AG04449 (cell line): ENCODE results near the gene HM13.
"Not testable (repeated sequence)": the region's sequence is repeated elsewhere in the genome, so short reads cannot be mapped to it uniquely, and the experiment has no call there.

Experiments
- CTCF ChIA-PET: fragments of 350-600 bp; formaldehyde crosslinking; extraction: SDS; loops from one replicate; lab custom pipeline; 2021; ENCODE audit warnings: antibody characterized with exemption; lab: Yijun Ruan, JAX
- POLR2A ChIA-PET: fragments of 400-600, 350-600 bp; formaldehyde crosslinking; extraction: SDS; loops from one replicate; lab custom pipeline; 2020; ENCODE audit warnings: antibody characterized with exemption, inconsistent platforms; lab: Yijun Ruan, JAX
- DNase-seq: peaks from one replicate; pipeline ENCODE4 v3.0.0-alpha.2; 2010; ENCODE audit warnings: low read depth, low spot score
- H3K4me3 ChIP-seq: 2 replicates; pipeline ENCODE4 v1.5.1; 2011; ENCODE audit warnings: low read depth, mild to moderate bottlenecking, control low read depth, low read length
- TF ChIP-seq, protein P1 (sequence below): IDR thresholded peaks from one replicate; pipeline ENCODE4 v1.5.1; 2011; ENCODE audit warnings: mild to moderate bottlenecking, moderate library complexity, low read length, control low read depth, inconsistent platforms; ENCODE audit not compliant: insufficient read depth; ENCODE audit errors: missing control alignments

The HM13 gene

DNA sequence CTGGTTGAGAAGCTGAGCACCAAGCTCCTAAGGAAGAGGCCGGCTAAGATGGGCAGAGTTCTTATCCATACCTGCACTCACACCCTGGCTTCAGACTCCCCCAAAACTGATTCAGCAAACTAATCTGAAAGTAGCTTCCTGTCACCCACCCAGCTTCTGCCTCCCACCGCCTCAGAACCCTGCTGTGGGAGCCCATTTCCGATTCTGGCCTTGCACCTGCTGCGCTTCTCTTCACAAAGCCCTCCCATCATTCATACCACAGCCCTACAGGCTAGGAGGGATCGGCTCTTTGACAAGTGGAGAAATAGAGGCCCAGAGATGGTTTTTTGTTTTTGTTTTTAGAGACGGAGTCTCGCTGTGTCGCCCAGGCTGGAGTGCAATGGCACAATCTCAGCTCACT lies 28.7 kb downstream of the HM13 start:
- ChIA-PET CTCF (interaction anchor here (0.9 to 18.2 kb wide), 7 partner anchors 8 to 69 kb away, joined by 3 to 340 read pairs (median 7); partner anchors contain the start of gene HM13), POLR2A (no interaction called here)
- DNase-seq, result no peak
- H3K4me3 ChIP-seq, result no peak overlapping the region
- TF ChIP-seq, protein P1, sequence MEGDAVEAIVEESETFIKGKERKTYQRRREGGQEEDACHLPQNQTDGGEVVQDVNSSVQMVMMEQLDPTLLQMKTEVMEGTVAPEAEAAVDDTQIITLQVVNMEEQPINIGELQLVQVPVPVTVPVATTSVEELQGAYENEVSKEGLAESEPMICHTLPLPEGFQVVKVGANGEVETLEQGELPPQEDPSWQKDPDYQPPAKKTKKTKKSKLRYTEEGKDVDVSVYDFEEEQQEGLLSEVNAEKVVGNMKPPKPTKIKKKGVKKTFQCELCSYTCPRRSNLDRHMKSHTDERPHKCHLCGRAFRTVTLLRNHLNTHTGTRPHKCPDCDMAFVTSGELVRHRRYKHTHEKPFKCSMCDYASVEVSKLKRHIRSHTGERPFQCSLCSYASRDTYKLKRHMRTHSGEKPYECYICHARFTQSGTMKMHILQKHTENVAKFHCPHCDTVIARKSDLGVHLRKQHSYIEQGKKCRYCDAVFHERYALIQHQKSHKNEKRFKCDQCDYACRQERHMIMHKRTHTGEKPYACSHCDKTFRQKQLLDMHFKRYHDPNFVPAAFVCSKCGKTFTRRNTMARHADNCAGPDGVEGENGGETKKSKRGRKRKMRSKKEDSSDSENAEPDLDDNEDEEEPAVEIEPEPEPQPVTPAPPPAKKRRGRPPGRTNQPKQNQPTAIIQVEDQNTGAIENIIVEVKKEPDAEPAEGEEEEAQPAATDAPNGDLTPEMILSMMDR, result no peak

DNA sequence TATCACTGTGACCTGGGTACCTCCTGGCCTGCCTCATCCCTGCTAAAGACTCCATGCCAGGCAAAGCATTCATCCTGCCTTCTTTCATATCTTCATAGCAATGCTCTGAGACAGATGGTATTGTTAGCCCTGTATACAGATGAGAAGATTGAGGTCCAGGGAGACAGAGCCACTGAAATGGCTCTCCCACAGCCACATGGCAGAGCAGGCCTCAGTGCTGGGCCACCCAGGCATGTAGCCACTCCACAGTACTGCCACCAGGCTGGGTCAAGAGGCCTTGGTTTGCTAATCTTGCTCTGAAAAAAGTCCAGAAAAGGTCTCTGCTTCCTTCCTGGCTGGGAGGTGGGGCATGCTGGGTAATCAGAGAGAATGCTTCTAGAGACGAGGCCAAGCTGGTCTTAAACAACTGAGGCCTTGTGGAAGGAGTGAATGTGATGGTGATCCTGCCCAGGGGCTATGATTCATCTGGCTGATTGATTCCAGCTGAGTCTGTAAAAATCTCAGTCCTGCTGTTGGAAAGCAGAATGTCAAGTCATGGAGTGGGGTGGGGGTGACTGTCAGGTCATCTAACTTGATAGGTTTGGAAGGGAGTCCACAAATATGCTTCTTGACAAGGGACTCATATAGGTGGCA lies 29.8 kb downstream of the HM13 start:
- TF ChIP-seq, protein P1, result no peak
- no peak overlapping the region for H3K4me3 ChIP-seq
- DNase-seq, result peak; percentile 93
- ChIA-PET CTCF (interaction anchor here (0.7 to 18.2 kb wide), 4 partner anchors 10 to 68 kb away, joined by 3 to 340 read pairs (median 8); partner anchors contain the start of gene HM13), POLR2A (interaction anchor here (0.6 to 1.5 kb wide), 4 partner anchors 23 to 523 kb away, joined by 3 to 7 read pairs (median 4); partner anchors contain the start of gene ID1)

DNA sequence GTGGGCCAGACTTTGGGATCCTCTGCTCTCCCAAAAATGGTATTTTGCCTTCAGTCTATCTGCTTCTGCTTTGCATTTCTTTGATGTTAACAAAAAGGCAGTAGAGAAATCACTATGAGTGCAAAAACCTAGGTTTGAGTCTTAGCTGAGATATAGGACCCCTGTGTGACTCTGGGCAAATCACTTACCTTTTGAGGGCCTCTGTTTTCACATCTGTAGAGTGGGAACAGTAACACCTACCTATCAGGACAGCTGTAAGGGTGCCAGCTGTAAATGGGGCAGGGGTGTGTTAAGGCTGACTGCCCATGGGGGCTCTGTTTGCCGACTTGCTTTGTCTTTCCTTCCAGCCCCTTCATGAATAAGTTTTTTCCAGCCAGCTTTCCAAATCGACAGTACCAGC lies 30.4 kb downstream of the HM13 start:
- H3K4me3 ChIP-seq, result no peak overlapping the region
- TF ChIP-seq, protein P1, result no peak
- DNase-seq, result no peak
- CTCF ChIA-PET, result interaction anchor here (0.7 to 18.2 kb wide), 6 partner anchors 9 to 68 kb away, joined by 3 to 340 read pairs (median 4); partner anchors contain the start of gene HM13
- POLR2A ChIA-PET, result interaction anchor here (0.6 to 1.5 kb wide), 3 partner anchors 24 to 522 kb away, joined by 3 to 7 read pairs (median 3); no protein-coding TSS in a partner anchor

DNA sequence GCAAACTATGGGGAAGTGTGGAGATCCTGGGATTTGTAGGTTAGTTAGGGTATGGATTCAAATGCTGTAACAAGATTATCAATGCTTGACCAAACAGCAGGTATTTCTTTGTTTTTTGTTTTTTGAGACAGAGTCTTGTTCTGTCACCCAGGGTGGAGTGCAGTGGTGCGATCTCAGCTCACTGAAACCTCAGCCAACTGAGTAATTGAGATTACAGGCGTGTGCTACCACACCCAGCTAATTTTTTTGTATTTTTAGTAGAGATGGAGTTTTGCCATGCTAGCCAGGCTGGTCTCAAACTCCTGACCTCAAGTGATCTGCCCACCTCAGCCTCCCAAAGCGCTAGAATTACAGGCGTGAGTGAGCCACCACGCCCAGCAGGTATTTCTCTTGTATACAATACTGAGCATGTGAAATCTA lies 31.4 kb downstream of the HM13 start:
- H3K4me3 ChIP-seq, DNase-seq: not testable (repeated sequence)
- ChIA-PET POLR2A (interaction anchor here (0.6 kb wide), 1 partner anchor 22 kb away, joined by 3 read pairs; no protein-coding TSS in a partner anchor), CTCF (interaction anchor here (1.1 to 18.2 kb wide), 3 partner anchors 14 to 67 kb away, joined by 3 to 340 read pairs (median 12); no protein-coding TSS in a partner anchor)

DNA sequence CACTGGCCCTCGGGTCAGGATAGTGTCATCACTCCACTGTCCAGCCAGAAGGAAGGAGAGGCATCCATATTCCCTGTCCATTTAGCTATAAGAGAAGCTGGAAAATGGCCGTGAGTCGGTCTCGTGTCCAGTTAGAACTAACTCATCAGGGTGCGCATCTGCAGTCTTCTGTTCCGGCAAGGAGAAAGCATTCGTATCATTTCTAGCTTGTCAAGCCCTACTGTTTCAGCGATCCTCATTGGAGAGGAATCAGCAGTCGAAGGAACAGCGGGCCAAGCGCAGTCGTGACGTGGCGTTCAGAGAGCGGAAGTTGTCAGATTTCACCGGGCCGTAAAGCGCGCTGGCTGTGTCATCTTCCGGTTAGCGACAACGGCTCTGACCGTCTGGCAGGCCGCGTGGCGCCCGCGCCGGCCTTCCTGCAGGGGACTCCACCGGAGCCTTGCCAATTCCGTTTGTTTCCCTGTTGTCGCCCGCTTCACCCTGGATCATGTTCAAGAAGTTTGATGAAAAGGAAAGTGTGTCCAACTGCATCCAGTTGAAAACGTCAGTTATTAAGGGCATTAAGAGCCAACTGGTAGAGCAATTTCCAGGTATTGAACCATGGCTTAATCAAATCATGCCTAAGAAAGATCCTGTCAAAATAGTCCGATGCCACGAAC lies 32.9 kb downstream of the HM13 start:
- TF ChIP-seq, protein P1, result no peak
- CTCF ChIA-PET, result interaction anchor here (1.1 to 18.2 kb wide), 4 partner anchors 13 to 87 kb away, joined by 3 to 340 read pairs (median 26); no protein-coding TSS in a partner anchor
- peak overlapping the region; percentile 59 for H3K4me3 ChIP-seq
- POLR2A ChIA-PET, result interaction anchor here (0.6 to 1.1 kb wide), 3 partner anchors 10 to 252 kb away, joined by 3 read pairs; no protein-coding TSS in a partner anchor
- DNase-seq, result no peak

DNA sequence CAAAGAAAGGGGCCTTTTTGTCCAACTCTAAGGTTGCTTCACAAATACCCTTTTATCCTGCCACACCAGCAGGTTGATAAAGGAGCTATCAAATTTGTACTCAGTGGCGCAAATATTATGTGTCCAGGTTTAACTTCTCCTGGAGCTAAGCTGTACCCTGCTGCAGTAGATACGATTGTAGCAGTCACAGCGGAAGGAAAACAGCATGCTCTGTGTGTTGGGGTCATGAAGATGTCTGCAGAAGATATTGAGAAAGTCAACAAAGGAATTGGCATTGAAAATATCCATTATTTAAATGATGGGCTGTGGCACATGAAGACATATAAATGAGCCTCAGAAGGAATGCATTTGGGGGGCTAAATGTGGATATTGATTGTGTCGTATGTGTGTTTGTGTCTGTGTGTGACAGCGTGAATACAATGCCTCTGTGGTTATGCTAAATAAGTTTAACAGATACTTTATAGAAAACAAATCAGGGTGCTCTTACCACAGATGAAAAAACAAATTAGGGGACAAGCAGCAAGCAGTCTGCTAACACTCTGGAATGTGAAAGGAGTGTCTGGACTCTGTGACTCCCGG lies 33.6 kb downstream of the HM13 start:
- no peak for DNase-seq
- ChIA-PET CTCF (interaction anchor here (1.1 to 18.2 kb wide), 6 partner anchors 8 to 176 kb away, joined by 3 to 340 read pairs (median 12); no protein-coding TSS in a partner anchor), POLR2A (interaction anchor here (0.5 to 0.6 kb wide), 2 partner anchors 22 to 25 kb away, joined by 3 read pairs; no protein-coding TSS in a partner anchor)
- TF ChIP-seq, protein P1, result no peak
- H3K4me3 ChIP-seq, result peak overlapping the region; percentile 59
